HEK293 (cell line): ENCODE measurements around the gene GMPR2.

ENCODE experiments used
- ZNF248 ChIP-seq: fragments of 450-650 bp; formaldehyde crosslinking; IDR thresholded peaks from 2 replicates; pipeline ENCODE4 v1.5.1; 2017; ENCODE audit warnings: missing biosample characterization, missing genetic modification characterization
- ZNF274 ChIP-seq, 2 experiments: fragments of 200-500 bp in 1 of 2; fragments of 450-650 bp in 1 of 2; sonication (Bioruptor generic) in 1 of 2; formaldehyde crosslinking in 1 of 2; IDR thresholded peaks; 2 replicates each; pipeline versions ENCODE4 v1.5.1 to v1.6.1; 2014 to 2016; ENCODE audit warnings: borderline replicate concordance in 1 of 2, inconsistent platforms in 1 of 2, low read length in 1 of 2, missing biosample characterization in 1 of 2, missing genetic modification characterization in 1 of 2
- ZNF473 ChIP-seq: fragments of 450-650 bp; formaldehyde crosslinking; IDR thresholded peaks from 2 replicates; pipeline ENCODE4 v1.5.1; 2017; ENCODE audit warnings: missing biosample characterization, missing genetic modification characterization
- ZNF513 ChIP-seq: fragments of 450-650 bp; IDR thresholded peaks from 2 replicates; pipeline ENCODE4 v1.5.1; 2018; ENCODE audit warnings: missing biosample characterization, missing genetic modification characterization

- TF ChIP-seq ZNF513: no peak
- no peak for TF ChIP-seq ZNF248 (tag by site-specific recombination)
- no peak for TF ChIP-seq ZNF473 (tag by site-specific recombination)
- no peak for TF ChIP-seq ZNF274 (IDR thresholded peaks at IDR 0.05; ENCODE audit: low read length)
- no peak for TF ChIP-seq ZNF274 (tag by site-specific recombination; IDR thresholded peaks at IDR 0.05; ENCODE audit: borderline replicate concordance)
Observed at GRCh38 chr14:24269368-24269767, 36.6 kb downstream of the GMPR2 start.
